Parathyroid adenoma (tissue), 2 donors: ENCODE results near the gene ST8SIA2.

ENCODE experiments used
- H2AFZ ChIP-seq: fragments of 300-600 bp; sonication (generic); one replicate; pipeline ENCODE4 v1.7.0; 2017; ENCODE audit warnings: antibody characterized with exemption, mild to moderate bottlenecking
- H3K27ac ChIP-seq: fragments of 300-600 bp; sonication (generic); one replicate; pipeline ENCODE4 v1.7.0; 2017
- H3K27me3 ChIP-seq: fragments of 300-600 bp; sonication (generic); one replicate; pipeline ENCODE4 v1.7.0; 2017; ENCODE audit warnings: low read length; ENCODE audit not compliant: control insufficient read depth, insufficient read depth
- H3K36me3 ChIP-seq: fragments of 300-600 bp; sonication (generic); one replicate; pipeline ENCODE4 v1.7.0; 2017; ENCODE audit warnings: low read length; ENCODE audit not compliant: control insufficient read depth, insufficient read depth
- H3K4me1 ChIP-seq: fragments of 300-600 bp; sonication (generic); one replicate; pipeline ENCODE4 v1.7.0; 2017; ENCODE audit warnings: control low read depth
- H3K4me2 ChIP-seq: fragments of 300-600 bp; sonication (generic); one replicate; pipeline ENCODE4 v1.7.0; 2017; ENCODE audit warnings: low read length
- H3K4me3 ChIP-seq: fragments of 300-600 bp; sonication (generic); one replicate; pipeline ENCODE4 v1.7.0; 2017; ENCODE audit warnings: low read depth, low read length
- H3K79me2 ChIP-seq: fragments of 300-600 bp; sonication (generic); one replicate; pipeline ENCODE4 v1.7.0; 2017; ENCODE audit warnings: control low read depth
- H3K9ac ChIP-seq: fragments of 300-600 bp; sonication (generic); one replicate; pipeline ENCODE4 v1.7.0; 2017; ENCODE audit warnings: mild to moderate bottlenecking
- H3K9me3 ChIP-seq: fragments of 300-600 bp; sonication (generic); one replicate; pipeline ENCODE4 v1.7.0; 2017; ENCODE audit warnings: low read length; ENCODE audit not compliant: control insufficient read depth
- TF ChIP-seq, protein P1 (sequence below): fragments of 300-600 bp; sonication (generic); IDR thresholded peaks from one replicate; pipeline ENCODE4 v1.7.0; 2017; ENCODE audit warnings: antibody characterized with exemption, mild to moderate bottlenecking
- donor health status: primary hyperparathyroidism.

The ST8SIA2 gene

DNA sequence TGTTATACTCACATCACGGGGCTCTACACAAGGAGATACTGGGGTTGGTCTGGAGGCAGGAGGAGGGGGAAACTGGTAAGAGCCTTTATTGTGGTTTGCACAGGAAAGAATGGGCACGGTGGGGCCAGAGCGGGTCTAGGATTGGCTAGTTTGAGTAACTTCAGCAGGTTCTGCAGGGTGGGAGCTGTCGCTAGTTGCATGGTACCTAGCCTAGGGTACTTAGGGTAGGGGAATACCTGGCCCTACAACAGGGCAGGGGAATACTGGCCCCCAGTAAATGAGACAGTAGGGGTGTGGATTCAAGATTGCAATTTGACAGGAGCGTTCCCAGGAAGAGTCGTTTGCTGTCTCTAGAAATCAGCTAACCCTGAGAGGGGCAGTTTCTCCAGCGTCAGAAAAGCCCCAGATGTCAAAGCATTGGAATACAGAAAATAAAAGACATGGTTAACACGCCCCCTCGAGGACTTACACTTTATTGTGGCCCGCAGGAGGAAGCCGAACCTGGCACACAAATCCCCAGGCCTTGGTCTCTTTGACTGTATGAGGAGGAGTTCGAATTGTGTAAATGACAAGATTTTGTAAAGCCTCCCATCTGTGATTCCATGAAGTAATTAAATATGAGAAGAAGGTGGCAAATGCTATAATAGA lies 32.0 kb downstream of the ST8SIA2 start:
- no peaks in the 10 kb centered on the region for H3K27me3 ChIP-seq
- TF ChIP-seq, protein P1, sequence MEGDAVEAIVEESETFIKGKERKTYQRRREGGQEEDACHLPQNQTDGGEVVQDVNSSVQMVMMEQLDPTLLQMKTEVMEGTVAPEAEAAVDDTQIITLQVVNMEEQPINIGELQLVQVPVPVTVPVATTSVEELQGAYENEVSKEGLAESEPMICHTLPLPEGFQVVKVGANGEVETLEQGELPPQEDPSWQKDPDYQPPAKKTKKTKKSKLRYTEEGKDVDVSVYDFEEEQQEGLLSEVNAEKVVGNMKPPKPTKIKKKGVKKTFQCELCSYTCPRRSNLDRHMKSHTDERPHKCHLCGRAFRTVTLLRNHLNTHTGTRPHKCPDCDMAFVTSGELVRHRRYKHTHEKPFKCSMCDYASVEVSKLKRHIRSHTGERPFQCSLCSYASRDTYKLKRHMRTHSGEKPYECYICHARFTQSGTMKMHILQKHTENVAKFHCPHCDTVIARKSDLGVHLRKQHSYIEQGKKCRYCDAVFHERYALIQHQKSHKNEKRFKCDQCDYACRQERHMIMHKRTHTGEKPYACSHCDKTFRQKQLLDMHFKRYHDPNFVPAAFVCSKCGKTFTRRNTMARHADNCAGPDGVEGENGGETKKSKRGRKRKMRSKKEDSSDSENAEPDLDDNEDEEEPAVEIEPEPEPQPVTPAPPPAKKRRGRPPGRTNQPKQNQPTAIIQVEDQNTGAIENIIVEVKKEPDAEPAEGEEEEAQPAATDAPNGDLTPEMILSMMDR = no peak
- no peak overlapping the region for H2AFZ ChIP-seq
- H3K27ac ChIP-seq = no peak overlapping the region
- H3K9ac ChIP-seq = no peak overlapping the region
- H3K36me3 ChIP-seq = no peaks in the 10 kb centered on the region
- no peak overlapping the region for H3K4me2 ChIP-seq
- H3K79me2 ChIP-seq = no peaks in the 10 kb centered on the region
- no peaks in the 10 kb centered on the region for H3K4me1 ChIP-seq
- no peak overlapping the region for H3K4me3 ChIP-seq
- H3K9me3 ChIP-seq = no peaks in the 10 kb centered on the region

DNA sequence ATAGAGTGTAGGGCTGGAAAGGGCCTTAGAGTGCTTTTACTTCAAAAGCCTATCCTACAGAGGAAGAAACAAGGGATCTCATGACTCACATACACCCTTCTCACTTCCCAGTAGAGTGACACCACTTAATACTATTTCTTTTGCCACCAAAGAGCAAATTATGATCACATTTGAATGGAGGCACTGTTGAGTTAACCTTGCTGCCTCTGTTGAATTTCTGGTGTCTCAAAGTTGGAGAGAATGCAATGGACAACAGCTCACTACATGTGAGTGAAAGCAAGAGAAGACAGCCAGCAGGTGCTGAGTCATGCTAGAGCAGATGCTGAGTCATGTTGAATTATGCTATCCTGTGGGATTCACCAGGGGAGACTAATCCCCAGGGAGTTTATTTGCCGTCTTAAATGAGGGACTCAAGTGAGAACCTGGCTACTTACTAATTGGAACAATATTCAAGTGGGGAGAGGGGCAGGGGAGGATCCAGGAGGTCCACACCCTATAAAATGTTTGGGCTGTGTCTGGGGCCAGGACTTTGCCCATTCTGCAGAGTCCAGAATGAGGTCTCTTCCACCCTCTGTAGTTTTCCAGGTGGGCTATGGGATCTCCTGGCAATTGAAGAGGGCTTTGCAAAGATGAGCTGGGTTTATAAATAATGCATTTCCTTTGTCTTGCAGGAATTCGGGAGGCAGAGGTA lies 35.8 kb downstream of the ST8SIA2 start:
- no peak overlapping the region for H3K27ac ChIP-seq
- no peaks in the 10 kb centered on the region for H3K36me3 ChIP-seq
- no peaks in the 10 kb centered on the region for H3K9me3 ChIP-seq
- no peaks in the 10 kb centered on the region for H3K27me3 ChIP-seq
- no peak overlapping the region for H3K4me2 ChIP-seq
- TF ChIP-seq, protein P1 = no peak
- no peaks in the 10 kb centered on the region for H3K79me2 ChIP-seq
- no peak overlapping the region for H2AFZ ChIP-seq
- H3K4me1 ChIP-seq = no peaks in the 10 kb centered on the region
- H3K9ac ChIP-seq = no peak overlapping the region
- H3K4me3 ChIP-seq = no peak overlapping the region

DNA sequence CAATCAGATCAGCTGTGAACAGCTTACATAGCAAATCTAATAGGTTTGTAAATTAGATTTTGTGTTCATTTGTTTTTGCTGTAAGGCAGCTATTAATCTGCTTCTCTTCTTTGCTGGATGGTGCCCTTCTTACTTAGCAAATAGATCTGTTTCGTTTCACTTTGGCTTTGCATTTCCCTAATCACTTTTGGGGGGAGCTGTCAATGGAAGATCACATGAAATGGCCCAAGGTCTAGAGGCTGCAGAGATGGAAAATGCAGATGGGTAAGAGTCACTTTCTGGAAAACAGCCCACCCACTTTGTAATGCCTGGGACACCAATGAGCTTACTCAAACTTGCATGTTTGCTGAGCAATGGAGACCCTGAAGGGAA lies 36.4 kb downstream of the ST8SIA2 start:
- Histone ChIP-seq H3K4me1 (no peaks in the 10 kb centered on the region), H3K4me2 (no peak overlapping the region), H3K36me3 (no peaks in the 10 kb centered on the region), H3K27me3 (no peaks in the 10 kb centered on the region), H3K27ac (no peak overlapping the region), H3K9ac (no peak overlapping the region), H3K79me2 (no peaks in the 10 kb centered on the region), H2AFZ (no peak overlapping the region), H3K9me3 (no peaks in the 10 kb centered on the region), H3K4me3 (no peak overlapping the region)
- TF ChIP-seq, protein P1 = no peak

DNA sequence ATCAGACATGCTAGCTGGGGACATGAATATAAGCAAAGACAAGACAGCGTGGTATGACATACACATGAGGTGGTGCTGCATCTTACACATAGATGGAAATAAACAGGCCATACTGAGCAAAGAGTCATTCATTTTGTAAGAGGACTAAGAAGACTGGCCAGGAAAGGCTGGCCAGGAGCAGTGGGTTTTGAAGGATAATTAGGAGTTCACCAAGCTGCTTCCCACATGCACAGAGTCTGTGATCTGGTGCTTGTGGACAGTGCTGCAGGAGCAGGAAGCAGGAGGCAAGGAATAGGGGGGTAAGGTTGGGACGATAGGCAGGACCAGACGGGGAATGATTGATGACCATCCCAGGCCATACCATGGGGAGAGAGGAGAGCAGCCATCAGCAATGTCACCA lies 41.5 kb downstream of the ST8SIA2 start:
- H3K9ac ChIP-seq = no peak overlapping the region
- no peaks in the 10 kb centered on the region for H3K9me3 ChIP-seq
- no peak overlapping the region for H3K4me3 ChIP-seq
- H3K27ac ChIP-seq = no peak overlapping the region
- no peaks in the 10 kb centered on the region for H3K4me1 ChIP-seq
- no peaks in the 10 kb centered on the region for H3K36me3 ChIP-seq
- H3K4me2 ChIP-seq = no peak overlapping the region
- no peaks in the 10 kb centered on the region for H3K27me3 ChIP-seq
- no peak overlapping the region for H2AFZ ChIP-seq
- TF ChIP-seq, protein P1 = no peak
- no peaks in the 10 kb centered on the region for H3K79me2 ChIP-seq

DNA sequence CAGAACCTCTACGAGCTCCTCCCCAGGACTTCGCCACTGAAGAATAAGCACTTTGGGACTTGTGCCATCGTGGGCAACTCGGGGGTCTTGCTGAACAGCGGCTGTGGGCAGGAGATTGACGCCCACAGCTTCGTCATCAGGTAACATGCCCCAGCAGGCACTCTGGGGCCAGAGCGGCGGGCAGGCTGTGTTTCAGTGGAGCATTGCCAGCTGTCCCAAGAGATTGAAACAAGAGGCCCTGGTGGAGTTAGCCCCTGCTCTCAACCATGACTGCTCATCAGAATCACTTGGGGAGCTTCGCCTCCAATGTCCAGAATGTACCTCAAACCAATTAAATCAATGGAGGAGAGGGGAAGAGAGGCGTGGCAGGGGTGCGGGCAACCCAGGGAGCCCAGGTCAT lies 44.8 kb downstream of the ST8SIA2 start:
- no peak overlapping the region for H3K4me3 ChIP-seq
- no peak overlapping the region for H3K4me2 ChIP-seq
- TF ChIP-seq, protein P1 = no peak
- no peak overlapping the region for H2AFZ ChIP-seq
- H3K27me3 ChIP-seq = no peaks in the 10 kb centered on the region
- H3K36me3 ChIP-seq = no peaks in the 10 kb centered on the region
- H3K27ac ChIP-seq = no peak overlapping the region
- H3K9me3 ChIP-seq = no peaks in the 10 kb centered on the region
- H3K79me2 ChIP-seq = no peaks in the 10 kb centered on the region
- H3K9ac ChIP-seq = no peak overlapping the region
- H3K4me1 ChIP-seq = no peaks in the 10 kb centered on the region
